ENCODE results near the gene RPS24.

Gene RPS24

DNA sequence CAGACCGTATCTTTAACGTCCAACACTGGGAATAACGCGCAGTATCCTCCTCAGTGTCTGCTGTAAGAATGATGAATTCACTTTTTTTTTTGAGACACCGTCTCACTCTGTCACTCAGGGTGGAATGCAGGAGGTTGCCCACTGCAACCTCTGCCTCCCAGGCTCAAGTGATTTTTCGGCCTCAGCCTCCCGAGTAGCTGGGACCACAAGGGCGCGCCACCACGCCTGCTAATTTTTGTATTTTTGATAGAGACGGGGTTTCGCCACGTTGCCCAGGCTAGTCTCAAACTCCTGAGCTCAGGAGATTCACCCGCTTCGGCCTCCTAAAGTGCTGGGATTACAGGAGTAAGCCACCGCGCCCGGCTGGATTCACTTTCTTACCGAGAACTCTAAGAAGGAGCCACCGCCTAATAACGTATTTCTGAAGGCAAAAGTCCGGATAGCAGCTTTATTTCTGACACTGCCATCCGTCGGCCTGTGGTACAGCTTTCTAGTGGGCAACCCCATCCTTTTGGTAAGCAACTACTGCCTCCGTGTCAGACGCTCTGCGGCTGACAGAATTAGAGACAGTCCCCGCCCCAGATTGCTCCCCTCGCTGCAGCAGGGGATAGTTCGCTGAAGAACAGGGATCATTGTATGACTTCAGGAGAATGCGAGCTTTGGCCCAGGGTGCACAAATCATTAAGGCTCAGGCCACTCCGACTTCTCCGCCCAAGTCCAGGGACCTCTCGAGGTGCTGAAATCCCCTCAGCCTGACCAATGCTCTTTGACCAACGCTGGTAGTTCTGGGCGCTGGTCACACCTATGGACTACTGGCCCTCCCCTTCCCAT lies 5.0 kb upstream of the RPS24 start:
- DNase-seq: peak; percentile 53

DNA sequence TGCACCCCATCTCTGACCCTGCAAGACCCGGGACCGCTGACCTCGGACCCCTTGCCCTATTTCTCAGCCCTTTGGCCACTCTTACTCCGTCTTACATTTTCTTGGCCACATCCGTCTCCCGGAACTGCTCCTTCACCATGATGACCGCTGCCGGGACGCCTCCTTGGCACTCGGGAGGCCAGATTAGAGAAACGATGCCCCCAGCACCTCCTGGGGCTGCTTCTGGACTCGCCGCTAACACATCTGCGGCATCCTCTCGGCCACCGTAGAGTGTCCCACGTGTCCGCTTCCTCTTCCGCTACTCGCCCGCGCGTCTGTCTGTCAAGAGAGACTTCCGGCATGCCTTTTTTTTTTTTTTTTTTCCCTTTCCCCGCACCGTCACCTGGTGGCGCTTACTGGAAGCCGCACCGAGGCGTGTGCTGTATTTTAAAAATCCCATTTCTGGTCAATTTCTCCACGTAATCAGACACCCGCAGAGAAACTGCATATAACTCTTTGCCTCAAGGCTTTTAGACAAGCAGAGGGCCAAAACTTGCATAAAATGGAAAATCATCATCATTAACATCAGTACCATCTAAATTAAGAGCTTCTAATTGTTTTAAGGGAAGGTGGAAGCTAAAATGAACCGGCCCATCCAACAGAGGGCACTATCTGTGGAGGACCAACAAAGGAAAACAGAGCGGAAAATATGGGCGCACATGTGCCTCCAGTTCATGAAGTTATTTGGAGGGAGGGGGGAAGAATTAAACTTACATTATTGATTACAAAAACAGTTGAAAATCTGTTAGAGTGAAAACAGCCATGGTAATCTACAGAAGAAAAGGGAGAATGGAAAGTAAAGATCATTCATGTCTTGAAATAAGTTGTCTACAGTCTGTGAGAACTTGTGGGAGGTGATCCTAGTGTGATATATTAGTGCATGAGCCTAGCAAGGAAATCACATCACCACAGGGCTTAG lies 4.1 kb upstream of the RPS24 start, which contains the start of gene POLR3A:
POLR3A (minus strand) TSS at position 247 of the 958 bp plus-strand sequence; CDS start at position 139, 108 bp downstream.
- DNase-seq: peak; percentile 97

DNA sequence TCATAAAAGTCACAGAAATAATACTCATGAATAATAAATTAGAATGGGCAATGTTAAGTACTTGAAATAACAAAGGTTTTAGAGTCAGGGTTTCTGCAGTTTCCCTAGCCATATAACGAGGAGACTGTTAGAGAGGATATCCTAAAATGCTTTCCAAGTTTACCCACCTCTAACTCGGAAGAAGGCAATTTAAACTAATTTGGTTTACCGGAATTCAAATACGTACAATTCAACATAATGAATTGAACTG lies 351 bp upstream of the RPS24 start:
- DNase-seq: no peak

DNA sequence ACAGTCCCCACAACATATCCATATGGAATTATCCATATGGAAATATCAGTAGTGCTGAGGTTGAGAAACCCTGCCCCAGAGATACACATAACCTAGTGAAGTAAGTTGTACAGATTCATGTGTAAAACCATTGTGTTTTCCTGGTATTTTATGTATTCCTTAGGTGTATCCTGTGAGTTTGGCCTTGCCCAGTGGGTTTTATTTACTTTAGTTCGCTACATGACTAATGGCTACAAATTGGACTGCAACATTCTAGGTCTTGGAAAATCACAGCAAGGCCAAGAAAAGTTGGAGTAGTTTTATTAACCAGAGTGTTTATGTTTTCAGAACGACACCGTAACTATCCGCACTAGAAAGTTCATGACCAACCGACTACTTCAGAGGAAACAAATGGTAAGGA lies 1.4 kb downstream of the RPS24 start:
- no peak for DNase-seq

DNA sequence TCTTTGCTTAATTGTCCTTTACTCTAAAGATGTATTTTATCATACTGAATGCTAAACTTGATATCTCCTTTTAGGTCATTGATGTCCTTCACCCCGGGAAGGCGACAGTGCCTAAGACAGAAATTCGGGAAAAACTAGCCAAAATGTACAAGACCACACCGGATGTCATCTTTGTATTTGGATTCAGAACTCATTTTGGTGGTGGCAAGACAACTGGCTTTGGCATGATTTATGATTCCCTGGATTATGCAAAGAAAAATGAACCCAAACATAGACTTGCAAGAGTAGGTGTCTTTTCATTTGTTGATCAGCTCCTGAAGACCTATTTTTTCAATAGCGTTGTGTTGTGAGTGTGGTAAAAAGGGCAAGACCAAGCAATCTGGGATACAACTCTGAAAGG lies 1.8 kb downstream of the RPS24 start:
- no peak for DNase-seq

DNA sequence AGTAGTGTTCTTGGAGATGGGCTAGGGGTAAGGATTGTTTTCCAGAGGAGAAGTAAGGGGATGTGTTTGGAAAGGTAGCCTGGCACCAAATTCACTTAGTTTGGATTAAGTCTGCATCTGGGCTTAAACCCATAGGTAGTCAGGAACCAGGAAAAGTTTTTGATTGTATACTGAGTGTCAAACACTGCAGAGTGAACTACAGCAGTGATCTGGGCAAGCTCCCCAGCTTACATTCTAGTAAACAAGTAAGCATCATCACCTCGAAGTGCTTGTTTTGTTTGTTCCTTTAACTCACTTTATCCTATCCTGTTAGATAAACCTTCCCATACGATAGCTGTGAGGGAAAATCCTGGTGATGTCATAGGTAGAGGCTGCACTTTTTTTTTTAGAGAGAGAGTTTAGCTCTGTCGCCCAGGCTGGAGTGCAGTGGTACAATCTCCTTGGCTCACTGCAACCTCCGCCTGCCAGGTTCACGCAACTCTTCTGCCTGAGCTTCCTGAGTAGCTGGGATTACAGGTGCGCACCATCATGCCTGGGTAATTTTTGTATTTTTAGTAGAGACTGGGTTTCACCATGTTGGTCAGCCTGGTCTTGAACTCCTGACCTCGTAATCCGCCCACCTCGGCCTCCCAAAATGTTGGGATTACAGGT lies 2.4 kb downstream of the RPS24 start:
- DNase-seq: no peak

DNA sequence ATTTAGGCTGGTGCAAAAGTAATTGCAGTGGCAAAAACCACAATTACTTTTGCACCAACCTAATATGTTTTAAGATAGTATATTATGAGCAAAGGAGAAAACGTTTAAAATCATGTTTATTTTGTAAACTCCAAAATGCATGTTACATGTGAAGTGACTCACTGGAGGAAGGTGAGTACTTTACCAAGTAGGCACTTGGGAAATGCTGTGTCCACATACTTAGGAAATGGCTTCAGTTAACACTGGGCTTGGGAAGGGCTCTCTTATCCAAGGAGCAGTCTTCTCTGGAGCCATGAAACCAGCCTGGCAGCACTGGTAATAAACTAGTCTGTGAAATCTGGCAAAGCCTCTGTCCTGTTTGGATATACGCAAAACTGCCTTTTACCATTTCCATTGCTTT lies 4.4 kb downstream of the RPS24 start:
- DNase-seq: no peak

DNA sequence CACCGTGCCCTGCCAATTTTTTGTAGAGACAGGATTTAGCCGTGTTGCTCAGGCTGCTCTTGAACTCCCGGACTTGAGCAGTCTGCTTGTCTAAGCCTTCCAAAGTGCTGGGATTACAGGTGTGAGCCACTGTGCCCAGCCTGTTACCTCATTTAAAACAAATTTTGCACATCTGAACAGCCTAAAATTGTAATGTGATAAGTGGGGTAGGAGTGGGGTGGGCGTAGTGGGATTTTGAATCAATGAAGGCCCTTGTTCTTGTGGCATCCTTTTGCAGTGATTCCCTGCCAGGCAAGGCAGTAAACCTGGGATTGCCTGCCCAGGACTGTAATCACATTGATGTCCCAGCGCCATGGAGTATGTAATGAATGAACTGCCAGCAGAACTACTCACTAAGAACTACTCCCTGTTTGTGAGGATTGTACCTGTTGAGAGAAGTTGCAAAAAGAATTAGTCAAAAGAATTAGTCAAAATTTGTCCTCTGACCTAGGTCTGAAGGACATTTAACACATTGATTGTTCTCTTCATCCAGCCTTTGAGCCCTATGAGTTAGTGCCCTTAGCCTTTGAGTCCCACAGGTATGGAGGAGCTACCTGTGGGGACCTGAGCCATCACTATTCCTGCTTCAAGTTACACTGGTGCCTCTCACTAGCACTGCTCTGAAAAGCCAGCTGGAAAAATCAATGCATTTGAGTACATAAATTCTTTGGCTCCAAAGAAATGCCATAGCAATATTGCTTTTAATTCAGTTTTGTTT lies 5.3 kb downstream of the RPS24 start:
- no peak for DNase-seq

DNA sequence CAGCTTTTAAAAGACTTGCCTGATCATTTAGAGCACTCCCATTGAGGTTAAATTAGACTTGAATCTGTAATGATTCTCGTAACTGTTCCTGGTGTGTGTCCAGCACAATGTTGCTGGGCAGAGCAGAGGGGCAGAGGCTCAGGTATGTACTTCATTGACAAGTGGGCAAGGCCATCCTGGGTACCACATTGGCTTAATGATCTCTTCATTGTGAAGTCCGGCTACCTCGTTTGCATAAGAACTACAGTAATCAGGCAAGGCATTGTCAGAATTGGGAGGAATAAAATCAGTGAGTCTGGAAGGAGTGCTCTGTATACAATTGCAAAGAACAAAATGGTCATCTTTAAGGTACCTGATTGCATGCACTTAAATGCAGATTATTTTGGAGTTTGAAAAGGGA lies 6.1 kb downstream of the RPS24 start:
- DNase-seq: no peak

DNA sequence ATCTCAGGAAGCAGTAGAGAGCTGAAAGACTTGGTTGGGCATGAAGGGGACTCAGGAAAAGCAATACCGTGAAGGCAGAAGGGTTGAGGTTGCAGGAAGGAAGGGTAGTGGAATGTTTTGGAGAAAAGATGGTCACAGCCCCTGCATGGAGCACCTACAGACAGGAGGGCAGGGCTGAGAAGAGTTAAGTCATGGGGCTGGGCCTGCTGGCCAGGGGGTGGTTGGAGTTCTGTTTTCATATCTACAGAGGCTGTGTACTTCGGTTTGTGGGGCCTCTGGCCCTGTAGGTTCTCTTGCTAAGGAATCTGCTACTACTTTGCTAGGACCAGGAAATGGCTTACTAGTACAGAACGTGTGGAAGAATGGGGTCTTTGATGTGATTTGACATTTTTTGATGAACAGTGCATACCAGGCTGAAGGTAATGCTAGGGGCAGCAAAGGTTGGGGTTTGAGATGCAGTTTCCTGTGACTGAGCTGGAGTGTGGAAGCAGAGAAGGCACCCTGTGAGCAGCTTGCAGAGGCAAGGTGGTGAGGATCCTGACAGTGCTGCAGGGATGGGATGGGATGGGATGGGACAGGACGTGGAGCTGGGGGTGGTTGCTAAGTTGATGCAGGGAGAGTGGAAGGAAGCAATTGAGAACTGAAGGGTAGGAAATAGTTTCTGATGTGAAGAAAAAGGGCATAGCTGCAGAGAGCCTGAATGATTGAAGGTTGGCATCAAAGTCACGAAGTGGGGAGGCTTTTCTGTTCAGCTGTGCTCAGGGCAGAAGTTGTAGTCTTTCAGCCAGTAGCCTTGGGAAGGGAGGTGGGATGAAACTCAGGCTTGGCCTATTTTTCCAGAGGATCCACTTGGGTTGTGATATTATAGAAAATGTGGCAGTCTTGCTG lies 7.8 kb downstream of the RPS24 start:
- no peak for DNase-seq

DNA sequence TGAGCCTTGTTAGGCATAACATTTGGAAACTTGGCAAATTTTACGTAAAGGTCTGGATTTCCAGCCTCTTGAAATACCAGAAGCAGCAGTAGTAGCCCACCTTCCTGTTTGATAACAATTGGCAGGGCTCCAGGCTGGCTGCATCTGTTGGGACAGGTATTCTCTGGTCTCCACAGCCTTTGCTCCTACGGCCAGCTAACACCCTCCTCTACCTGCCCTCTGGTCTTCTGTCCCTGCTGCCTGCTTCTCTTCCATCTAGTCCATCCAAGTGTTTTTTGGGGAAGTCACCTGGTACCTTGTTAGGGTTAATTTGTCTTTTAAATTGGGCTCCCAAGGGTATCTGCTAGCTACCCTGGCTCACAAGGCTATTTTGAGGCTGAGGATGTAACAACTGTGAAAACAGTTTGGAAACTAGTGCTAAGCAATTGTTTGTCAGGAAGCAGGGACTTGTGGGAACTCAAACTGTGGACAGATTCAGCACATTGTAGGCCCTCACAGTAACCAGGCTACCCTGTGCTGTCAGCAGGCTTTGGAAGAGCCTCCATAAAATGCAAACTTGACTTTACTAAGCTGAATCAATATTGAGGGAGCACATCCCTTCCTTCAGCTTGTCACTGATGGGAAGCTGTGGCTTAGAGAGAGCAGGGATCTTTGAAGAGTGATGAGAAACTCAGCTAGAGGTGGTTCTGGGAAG lies 8.5 kb downstream of the RPS24 start:
- peak; percentile 32 for DNase-seq

DNA sequence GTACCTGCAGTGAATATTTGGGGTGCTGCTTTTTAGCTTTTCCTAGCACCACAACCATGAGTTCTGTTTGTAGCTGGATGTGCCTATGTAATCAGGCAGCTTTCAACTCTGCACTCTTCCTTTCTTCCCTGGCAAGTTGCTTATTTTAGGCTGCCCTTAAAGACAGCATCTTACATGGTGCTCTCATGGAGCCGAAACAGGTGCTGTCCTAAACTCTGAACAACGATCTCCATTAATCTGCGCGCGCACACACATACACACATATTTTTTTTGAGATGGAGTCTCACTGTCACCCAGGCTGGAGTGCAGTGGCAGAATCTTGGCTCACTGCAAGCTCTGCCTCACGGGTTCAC lies 9.1 kb downstream of the RPS24 start:
- no peak for DNase-seq

DNA sequence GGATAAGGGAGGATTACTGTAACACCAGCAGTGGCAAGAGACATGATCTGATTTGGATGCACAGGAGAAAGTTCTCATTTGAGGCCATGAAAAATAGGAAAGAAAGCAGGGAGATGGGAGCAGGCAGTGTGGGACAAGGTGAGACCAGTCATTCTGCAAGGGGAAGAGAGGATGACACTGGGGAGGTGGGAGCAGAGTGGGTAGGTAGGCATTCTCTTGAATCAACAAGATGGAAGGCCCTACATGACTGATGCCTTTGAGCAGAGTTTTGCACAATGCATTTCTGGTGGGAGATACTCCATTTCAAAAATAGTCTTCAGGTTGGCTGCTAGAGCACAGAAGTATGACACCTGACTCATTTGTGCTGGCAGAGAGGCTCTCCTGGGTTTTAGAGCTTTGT lies 10.5 kb downstream of the RPS24 start:
- DNase-seq: no peak

DNA sequence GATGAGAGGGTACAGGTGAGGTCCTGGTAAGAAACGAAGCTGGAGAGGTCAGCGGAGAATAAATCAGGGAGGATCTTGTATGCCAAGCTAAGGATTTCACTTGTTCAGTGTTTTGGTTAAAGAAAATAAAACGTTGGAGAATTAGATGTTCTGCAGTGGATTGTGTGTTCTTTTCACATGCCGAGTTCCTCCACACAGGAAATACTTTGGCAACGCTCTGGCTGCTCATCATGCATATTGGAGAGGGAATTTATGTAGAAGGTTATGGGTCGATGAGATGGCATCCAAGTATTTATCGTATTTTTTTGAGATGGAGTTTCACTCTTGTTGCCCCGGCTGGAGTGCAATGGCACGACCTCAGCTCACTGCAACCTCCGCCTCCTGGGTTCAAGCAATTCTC lies 11.0 kb downstream of the RPS24 start:
- no peak for DNase-seq

DNA sequence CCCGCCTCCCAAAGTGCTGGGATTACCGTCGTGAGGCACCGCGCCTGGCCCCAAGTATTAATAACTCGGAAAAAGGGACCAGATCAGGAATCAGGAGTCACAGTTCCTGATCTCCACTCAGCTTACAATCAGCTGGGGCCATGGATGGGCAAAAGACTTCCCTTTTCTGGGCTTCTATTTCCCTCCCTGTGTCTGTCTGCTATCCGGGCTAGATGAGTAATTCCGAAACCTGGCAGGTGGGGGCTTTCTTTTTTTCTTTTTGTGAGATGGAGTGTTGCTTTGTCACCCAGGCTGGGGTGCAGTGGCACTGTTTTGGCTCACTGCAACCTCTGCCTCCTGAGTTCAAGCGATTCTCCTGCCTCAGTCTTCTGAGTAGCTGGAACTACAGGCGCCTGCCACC lies 11.6 kb downstream of the RPS24 start:
- DNase-seq: no peak

DNA sequence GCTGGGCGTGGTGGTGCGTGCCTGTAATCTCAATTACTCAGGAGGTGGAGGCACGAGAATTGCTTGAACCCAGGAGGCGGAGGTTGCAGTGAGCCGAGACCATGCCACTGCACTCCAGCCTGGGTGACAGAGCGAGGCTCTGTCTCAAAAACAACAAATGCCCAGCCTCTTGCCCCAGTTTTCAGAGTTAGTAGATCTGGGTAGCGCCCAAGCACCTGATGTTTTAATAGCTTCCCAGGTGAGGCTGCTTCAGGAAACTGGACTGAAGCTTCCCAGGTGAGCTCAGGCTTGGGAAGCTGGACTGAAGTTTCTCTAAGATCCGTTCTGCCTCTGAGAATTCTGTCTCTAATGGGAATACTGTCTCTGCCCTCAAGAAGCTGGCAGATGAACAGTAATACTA lies 12.2 kb downstream of the RPS24 start:
- DNase-seq: no peak

DNA sequence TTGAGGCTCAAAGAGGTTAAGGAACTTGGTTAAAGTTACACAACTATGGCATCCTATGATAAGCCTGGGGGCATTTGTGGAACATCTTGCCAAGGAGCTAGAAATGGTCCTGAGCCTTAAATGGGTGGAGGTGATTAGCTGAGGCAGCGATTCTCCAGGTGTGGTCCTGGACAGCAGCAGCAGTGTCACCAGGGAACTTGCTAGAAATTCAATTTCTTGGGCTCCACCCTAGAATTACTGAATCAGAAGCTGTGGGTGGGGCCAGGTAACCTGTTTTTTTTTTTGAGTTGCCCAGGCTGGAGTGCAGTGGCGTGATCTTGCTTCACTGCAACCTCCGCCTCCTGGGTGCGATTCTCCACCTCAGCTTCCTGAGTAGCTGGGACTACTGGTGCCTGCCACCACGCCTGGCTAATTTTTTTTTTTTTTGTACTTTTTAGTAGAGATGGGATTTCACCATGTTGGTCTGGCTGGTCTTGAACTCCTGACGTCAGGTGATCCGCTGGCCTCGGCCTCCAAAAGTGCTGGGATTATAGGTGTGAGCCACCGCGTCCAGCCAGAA lies 13.1 kb downstream of the RPS24 start:
- DNase-seq: no peak

DNA sequence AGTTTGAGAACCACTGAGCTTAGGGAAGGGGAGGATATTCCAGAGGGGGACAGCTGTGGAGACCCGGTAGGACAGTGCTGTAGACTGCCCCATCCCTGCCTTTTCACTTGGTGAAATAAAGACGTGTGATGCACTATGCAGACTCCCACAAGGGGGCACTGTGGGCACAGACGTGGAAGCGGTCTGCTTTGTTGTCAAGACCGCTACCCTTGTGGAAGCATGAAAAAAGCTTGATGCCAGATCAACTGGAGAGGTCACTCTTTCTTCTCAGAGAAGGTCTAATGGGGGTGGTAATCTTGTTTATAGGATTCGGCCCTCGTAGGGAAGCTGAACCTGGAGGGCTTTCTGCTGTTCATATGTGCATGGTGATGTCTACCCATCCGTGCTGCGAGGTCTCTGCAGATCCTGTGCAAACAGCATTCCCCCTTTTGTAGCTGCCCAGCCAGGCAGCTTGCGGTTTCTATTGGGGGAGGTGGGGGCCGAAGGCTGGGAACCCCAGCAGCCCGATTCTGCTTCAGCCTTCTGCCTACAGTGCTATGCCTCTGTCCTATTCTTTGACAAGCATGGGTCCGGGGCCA lies 13.7 kb downstream of the RPS24 start:
- DNase-seq: peak; percentile 91

DNA sequence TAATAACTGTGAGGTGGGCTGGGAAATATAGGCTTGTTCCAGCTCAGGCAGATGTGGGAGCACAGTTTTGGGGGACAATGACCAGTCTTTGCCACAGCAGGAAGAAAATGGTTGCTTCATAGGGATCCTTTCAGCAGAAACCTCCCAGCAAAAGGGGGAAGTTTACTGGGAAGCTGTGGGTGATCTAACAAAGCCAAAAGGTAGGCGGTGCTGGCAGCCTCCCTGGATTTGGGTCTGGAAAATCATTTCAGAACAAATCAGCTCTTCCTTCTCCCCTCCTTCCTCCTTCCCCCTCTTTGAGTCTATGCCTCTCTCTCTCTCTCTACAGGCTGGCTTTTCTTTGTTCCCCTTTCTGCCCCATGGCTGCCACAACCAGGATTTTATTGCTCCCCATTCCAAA lies 16.2 kb downstream of the RPS24 start:
- DNase-seq: no peak

DNA sequence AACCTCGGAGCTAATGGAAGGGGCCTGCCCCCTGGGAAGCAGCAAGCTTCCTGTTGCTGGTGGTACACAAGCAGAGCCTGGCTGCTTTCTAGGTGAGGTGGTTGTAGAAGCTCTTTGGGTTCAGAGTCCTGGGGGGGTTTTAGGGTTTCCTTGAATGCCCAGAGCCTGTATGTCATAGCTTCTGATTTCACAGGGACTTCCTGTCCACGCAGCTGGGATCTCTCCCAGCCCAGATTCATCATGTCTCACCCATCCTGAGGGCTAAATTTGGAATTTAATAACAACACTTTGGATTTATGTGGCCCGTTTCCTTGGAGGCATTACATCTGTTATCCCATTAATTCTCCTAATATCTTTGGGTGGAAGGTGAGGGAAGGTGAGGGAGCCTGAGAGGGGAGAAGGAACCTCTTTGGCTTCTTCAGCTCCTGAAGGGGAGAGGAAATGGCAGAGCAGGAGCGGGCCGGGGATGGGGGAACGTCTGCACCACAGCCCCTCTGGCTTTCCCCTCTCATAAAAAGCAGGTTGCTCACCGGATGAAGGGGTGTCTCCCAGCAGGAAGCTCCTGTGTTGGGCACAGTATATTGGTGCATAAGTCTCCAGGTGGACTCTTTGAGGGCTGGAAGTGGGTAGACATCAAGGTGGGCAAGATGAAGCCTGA lies 19.7 kb downstream of the RPS24 start:
- DNase-seq: no peak

Data from hematopoietic multipotent progenitor cell treated with erythropoietin and hydrocortisone succinate and interleukin-3 and kit ligand, for 6 days (in vitro differentiated cells).